ENCODE data around the gene EEF1AKMT3.
"Not testable (repeated sequence)": the region's sequence is repeated elsewhere in the genome, so short reads cannot be mapped to it uniquely, and the experiment has no call there.

Gene EEF1AKMT3

GRCh38 chr12:57816001-57816854, 43.8 kb downstream of the EEF1AKMT3 start:
- DNase-seq: no peak

GRCh38 chr12:57816855-57817151, 44.4 kb downstream of the EEF1AKMT3 start:
- no peak for DNase-seq

GRCh38 chr12:57817261-57817989, 45.0 kb downstream of the EEF1AKMT3 start:
- DNase-seq: no peak

- not testable (repeated sequence) for DNase-seq
Measured at GRCh38 chr12:57817990-57818331, 45.5 kb downstream of the EEF1AKMT3 start.

GRCh38 chr12:57820119-57820518, 47.7 kb downstream of the EEF1AKMT3 start:
- DNase-seq: not testable (repeated sequence)

GRCh38 chr12:57821015-57821414, 48.6 kb downstream of the EEF1AKMT3 start:
- not testable (repeated sequence) for DNase-seq

- DNase-seq: peak in 1 of 58 donors; percentile 50
Measured at GRCh38 chr12:57821474-57822214, 49.2 kb downstream of the EEF1AKMT3 start.

- DNase-seq: no peak
Measured at GRCh38 chr12:57822392-57823130, 50.1 kb downstream of the EEF1AKMT3 start.

GRCh38 chr12:57823131-57823907, 50.9 kb downstream of the EEF1AKMT3 start:
- DNase-seq: no peak

GRCh38 chr12:57823908-57824640, 51.7 kb downstream of the EEF1AKMT3 start:
- no peak for DNase-seq

GRCh38 chr12:57825451-57825850, 53.0 kb downstream of the EEF1AKMT3 start:
- DNase-seq: no peak

GRCh38 chr12:57826400-57826799, 54.0 kb downstream of the EEF1AKMT3 start:
- DNase-seq: no peak

- no peak for DNase-seq
Measured at GRCh38 chr12:57826966-57827365, 54.6 kb downstream of the EEF1AKMT3 start.

- no peak for DNase-seq
Measured at GRCh38 chr12:57829025-57829777, 56.8 kb downstream of the EEF1AKMT3 start.

GRCh38 chr12:57830393-57830792, 58.0 kb downstream of the EEF1AKMT3 start:
- DNase-seq: no peak
